ENCODE data around the gene UBE2U.
"Not testable (repeated sequence)": the region's sequence is repeated elsewhere in the genome, so short reads cannot be mapped to it uniquely, and the experiment has no call there.

UBE2U gene

GRCh38 chr1:64192290-64192689 lies 11.1 kb upstream of the UBE2U start:
- DNase-seq (ENCODE audit: low read depth in 2 of 2): no peak

- no peak for DNase-seq (ENCODE audit: low read depth in 2 of 2)
These were observed 9.0 kb upstream of the UBE2U start for GRCh38 chr1:64194168-64195080.

- no peak for DNase-seq (ENCODE audit: low read depth in 2 of 2)
These were observed 8.4 kb upstream of the UBE2U start for GRCh38 chr1:64195081-64195395.

GRCh38 chr1:64196074-64196870 lies 7.2 kb upstream of the UBE2U start:
- no peak for DNase-seq (ENCODE audit: low read depth in 2 of 2)

- DNase-seq (ENCODE audit: low read depth in 2 of 2): no peak
These were observed 6.3 kb upstream of the UBE2U start for GRCh38 chr1:64197076-64197475.

GRCh38 chr1:64199154-64199553 lies 4.3 kb upstream of the UBE2U start:
- no peak for DNase-seq (ENCODE audit: low read depth in 2 of 2)

GRCh38 chr1:64200064-64200463 lies 3.4 kb upstream of the UBE2U start:
- DNase-seq (ENCODE audit: low read depth in 2 of 2): no peak

- no peak for DNase-seq (ENCODE audit: low read depth in 2 of 2)
These were observed 5.8 kb downstream of the UBE2U start for GRCh38 chr1:64209221-64209620.

- DNase-seq (ENCODE audit: low read depth in 2 of 2): no peak
These were observed 8.6 kb downstream of the UBE2U start for GRCh38 chr1:64212031-64212430.

- DNase-seq (ENCODE audit: low read depth in 2 of 2): no peak
These were observed 12.2 kb downstream of the UBE2U start for GRCh38 chr1:64215576-64215975.

GRCh38 chr1:64220241-64220640 lies 16.8 kb downstream of the UBE2U start:
- DNase-seq (ENCODE audit: low read depth in 2 of 2): no peak

GRCh38 chr1:64223329-64224151 lies 20.1 kb downstream of the UBE2U start:
- DNase-seq (ENCODE audit: low read depth in 2 of 2): no peak

GRCh38 chr1:64224236-64224635 lies 20.8 kb downstream of the UBE2U start:
- DNase-seq (ENCODE audit: low read depth in 2 of 2): not testable (repeated sequence)

- DNase-seq (ENCODE audit: low read depth in 2 of 2): no peak
These were observed 24.9 kb downstream of the UBE2U start for GRCh38 chr1:64228167-64228957.

- DNase-seq (ENCODE audit: low read depth in 2 of 2): no peak
These were observed 25.9 kb downstream of the UBE2U start for GRCh38 chr1:64229307-64229706.

GRCh38 chr1:64231153-64231552 lies 27.7 kb downstream of the UBE2U start:
- no peak for DNase-seq (ENCODE audit: low read depth in 2 of 2)

- no peak for DNase-seq (ENCODE audit: low read depth in 2 of 2)
These were observed 28.2 kb downstream of the UBE2U start for GRCh38 chr1:64231654-64232053.

- no peak for DNase-seq (ENCODE audit: low read depth in 2 of 2)
These were observed 31.3 kb downstream of the UBE2U start for GRCh38 chr1:64234714-64235113.

GRCh38 chr1:64235181-64235580 lies 31.8 kb downstream of the UBE2U start:
- DNase-seq (ENCODE audit: low read depth in 2 of 2): no peak

GRCh38 chr1:64235910-64236309 lies 32.5 kb downstream of the UBE2U start:
- DNase-seq (ENCODE audit: low read depth in 2 of 2): no peak

GRCh38 chr1:64236541-64236954 lies 33.1 kb downstream of the UBE2U start:
- DNase-seq (ENCODE audit: low read depth in 2 of 2): no peak
